GM23248 (cell line): ENCODE data around the gene PDE6B. TPM values are rescaled to one million over a fixed set of nuclear protein-coding genes. Genes with fewer than 3 reads are reported as not detected.

Source experiments
- DNase-seq: peaks from one replicate; pipeline ENCODE4 v3.0.0-alpha.2; 2015
- H2AFZ ChIP-seq: fragments of 200-600 bp; sonication (generic); 2 replicates; pipeline ENCODE4 v1.6.1; 2016; ENCODE audit warnings: antibody characterized with exemption
- H3F3A ChIP-seq: fragments of 200-600 bp; sonication (generic); 2 replicates; pipeline ENCODE4 v1.6.1; 2016; ENCODE audit warnings: mild to moderate bottlenecking, antibody characterized with exemption, mixed run types; ENCODE audit not compliant: insufficient read depth
- H3K27ac ChIP-seq: fragments of 200-600 bp; sonication (generic); 2 replicates; pipeline ENCODE4 v1.5.1; 2016; ENCODE audit warnings: mild to moderate bottlenecking
- H3K27me3 ChIP-seq: fragments of 200-600 bp; sonication (generic); replicated peaks from 2 replicates; pipeline ENCODE4 v1.6.1; 2016; ENCODE audit warnings: mild to moderate bottlenecking; ENCODE audit not compliant: insufficient read depth
- H3K36me3 ChIP-seq: fragments of 200-600 bp; sonication (generic); 2 replicates; pipeline ENCODE4 v1.6.1; 2016; ENCODE audit warnings: low read depth, mild to moderate bottlenecking
- H3K4me1 ChIP-seq: fragments of 200-600 bp; sonication (generic); 2 replicates; pipeline ENCODE4 v1.6.1; 2016; ENCODE audit warnings: mild to moderate bottlenecking; ENCODE audit not compliant: insufficient read depth
- H3K4me2 ChIP-seq: fragments of 200-600 bp; sonication (generic); one replicate; pipeline ENCODE4 v1.6.1; 2016; ENCODE audit warnings: mild to moderate bottlenecking; ENCODE audit not compliant: unreplicated experiment
- H3K4me3 ChIP-seq: fragments of 200-600 bp; sonication (generic); 2 replicates; pipeline ENCODE4 v1.5.1; 2016; ENCODE audit warnings: mild to moderate bottlenecking
- H3K79me2 ChIP-seq: fragments of 200-600 bp; sonication (generic); 2 replicates; pipeline ENCODE4 v1.6.1; 2016; ENCODE audit warnings: mild to moderate bottlenecking; ENCODE audit not compliant: insufficient read depth
- H3K9ac ChIP-seq: fragments of 200-600 bp; sonication (generic); 2 replicates; pipeline ENCODE4 v1.6.1; 2016; ENCODE audit warnings: mild to moderate bottlenecking
- H3K9me2 ChIP-seq: fragments of 200-600 bp; sonication (generic); 2 replicates; pipeline ENCODE4 v1.6.1; 2016; ENCODE audit warnings: mixed run types, mild to moderate bottlenecking, moderate library complexity; ENCODE audit not compliant: insufficient read depth
- H3K9me3 ChIP-seq: fragments of 200-600 bp; sonication (generic); one replicate; pipeline ENCODE4 v1.6.1; 2017; ENCODE audit warnings: low read depth
- H4K20me1 ChIP-seq: fragments of 200-600 bp; sonication (generic); 2 replicates; pipeline ENCODE4 v1.6.0; 2016; ENCODE audit not compliant: insufficient read depth
- EZH2 ChIP-seq: fragments of 200-600 bp; sonication (generic); IDR thresholded peaks from 2 replicates; pipeline ENCODE4 v1.6.1; 2018; ENCODE audit warnings: antibody characterized with exemption, mild to moderate bottlenecking; ENCODE audit not compliant: insufficient read depth, poor library complexity, severe bottlenecking
- EZH2phosphoT487 ChIP-seq: fragments of 200-600 bp; sonication (generic); IDR thresholded peaks from 2 replicates; pipeline ENCODE4 v1.6.1; 2018; ENCODE audit warnings: antibody characterized with exemption, moderate library complexity, mild to moderate bottlenecking, low read depth; ENCODE audit not compliant: insufficient read depth
- WGBS, 2 experiments: methylation state at CpG; one replicate each; pipeline ENCODE4 v1.1.6; 2015 to 2017; ENCODE audit warnings: low lambda C conversion rate in 2 of 2, low coverage in 1 of 2; ENCODE audit errors: missing lambda C conversion rate in 2 of 2; 5-methylcytosine and 5-hydroxymethylcytosine counted together
- in situ Hi-C: fragments of 300-500 bp; cut with MboI; formaldehyde crosslinking; loops from 2 replicates; pipeline ENCODE4 v1.15.0; 2020
- polyA plus RNA-seq: library from polyadenylated mRNA; unstranded; fragments of >200 nt; fragmentation: Nextera tagmentation; extraction: Ambion mirVana; gene quantifications from 2 replicates; pipeline ENCODE4 v1.2.1, GENCODE V29; 2016
- total RNA-seq: library from RNA; depleted of rRNA; stranded (reverse); fragments of >200 nt; shearing (Covaris generic); gene quantifications from 2 replicates; pipeline ENCODE4 v1.2.3, GENCODE V29; 2014

Gene PDE6B
- total and polyA plus RNA-seq, 2 experiments from 2014 or later, result 0.11 TPM; not detected in 1

- WGBS, 2 experiments, result 52 to 55% methylated on average over 18 of the region's 18 CpGs
- Histone ChIP-seq H3K27me3 (no peaks in the 10 kb centered on the region), H3K27ac (no peak overlapping the region), H3K36me3 (no peaks in the 10 kb centered on the region), H3K9ac (no peak overlapping the region), H3K9me2 (no peaks in the 10 kb centered on the region), H3K79me2 (no peaks in the 10 kb centered on the region), H3K4me3 (no peak overlapping the region), H4K20me1 (no peaks in the 10 kb centered on the region), H3K9me3 (no peaks in the 10 kb centered on the region), H3F3A (no peaks in the 10 kb centered on the region), H2AFZ (no peak overlapping the region), H3K4me2 (no peak overlapping the region), H3K4me1 (no peaks in the 10 kb centered on the region)
- in situ Hi-C loops, result no loop called here
- no peak for TF ChIP-seq EZH2
- TF ChIP-seq EZH2phosphoT487, result no peak
- no peak for DNase-seq
Measured at GRCh38 chr4:650461-650860, 25.1 kb downstream of the PDE6B start.

GRCh38 chr4:650951-651883 is 25.8 kb downstream of the PDE6B start:
- H4K20me1 ChIP-seq, result no peaks in the 10 kb centered on the region
- no peak for DNase-seq
- 26 to 37% methylated on average over 17 to 44 of the region's 49 CpGs for WGBS, 2 experiments
- H3K4me1 ChIP-seq, result no peaks in the 10 kb centered on the region
- no peak overlapping the region for H3K4me2 ChIP-seq
- no peaks in the 10 kb centered on the region for H3K9me2 ChIP-seq
- no peaks in the 10 kb centered on the region for H3K79me2 ChIP-seq
- H2AFZ ChIP-seq, result no peak overlapping the region
- no peaks in the 10 kb centered on the region for H3K36me3 ChIP-seq
- no peak overlapping the region for H3K27ac ChIP-seq
- H3K4me3 ChIP-seq, result no peak overlapping the region
- no peaks in the 10 kb centered on the region for H3K27me3 ChIP-seq
- no peaks in the 10 kb centered on the region for H3K9me3 ChIP-seq
- TF ChIP-seq EZH2, result no peak
- TF ChIP-seq EZH2phosphoT487, result no peak
- no peaks in the 10 kb centered on the region for H3F3A ChIP-seq
- no peak overlapping the region for H3K9ac ChIP-seq
- in situ Hi-C loops, result no loop called here

DNA sequence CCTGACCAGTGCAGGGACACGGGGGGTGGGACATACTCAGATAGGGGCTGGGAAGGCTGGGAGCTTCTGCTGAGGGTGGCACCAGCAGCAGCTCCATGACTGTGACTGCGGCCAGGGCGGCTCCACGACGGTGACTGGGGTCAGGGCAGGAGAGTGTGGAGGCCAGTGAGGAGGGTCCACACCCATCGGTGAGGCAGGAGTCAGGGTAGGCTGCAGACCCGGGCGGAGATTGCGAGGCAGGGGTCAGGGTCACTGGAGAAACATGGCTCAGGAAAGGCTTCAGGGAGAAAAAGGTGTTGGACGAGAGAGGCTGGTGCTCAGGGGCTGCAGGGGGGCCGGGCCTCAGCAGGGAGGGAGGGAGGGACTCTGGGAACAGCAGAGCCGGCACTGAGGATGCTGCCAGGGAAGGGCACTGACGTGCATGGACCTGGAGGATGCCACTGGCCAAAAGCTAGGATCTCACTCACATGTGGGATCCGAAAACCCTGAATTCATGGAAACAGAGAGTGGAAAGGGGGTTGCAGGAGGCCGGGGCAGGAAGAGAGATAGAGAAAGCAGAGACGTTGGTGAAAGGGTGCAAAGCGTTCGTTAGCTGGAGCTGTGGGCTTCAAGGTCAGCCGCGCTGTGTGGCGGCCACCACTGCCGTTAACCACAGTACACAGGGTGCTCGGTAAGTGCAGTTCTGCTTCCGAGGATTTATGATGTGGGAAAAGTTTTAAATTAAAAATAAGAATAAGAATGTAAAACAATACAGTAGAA is 26.7 kb downstream of the PDE6B start:
- Histone ChIP-seq H3K27ac (no peak overlapping the region), H4K20me1 (no peaks in the 10 kb centered on the region), H2AFZ (no peak overlapping the region), H3K36me3 (no peaks in the 10 kb centered on the region), H3K27me3 (no peaks in the 10 kb centered on the region), H3K79me2 (no peaks in the 10 kb centered on the region), H3K9ac (no peak overlapping the region), H3K9me2 (no peaks in the 10 kb centered on the region), H3K9me3 (no peaks in the 10 kb centered on the region), H3K4me3 (no peak overlapping the region), H3F3A (no peaks in the 10 kb centered on the region), H3K4me1 (no peaks in the 10 kb centered on the region), H3K4me2 (no peak overlapping the region)
- in situ Hi-C loops, result no loop called here
- TF ChIP-seq EZH2phosphoT487 (no peak), EZH2 (no peak)
- no peak for DNase-seq
- WGBS, 2 experiments, result 43 to 45% methylated on average over 23 to 24 of the region's 24 CpGs

DNA sequence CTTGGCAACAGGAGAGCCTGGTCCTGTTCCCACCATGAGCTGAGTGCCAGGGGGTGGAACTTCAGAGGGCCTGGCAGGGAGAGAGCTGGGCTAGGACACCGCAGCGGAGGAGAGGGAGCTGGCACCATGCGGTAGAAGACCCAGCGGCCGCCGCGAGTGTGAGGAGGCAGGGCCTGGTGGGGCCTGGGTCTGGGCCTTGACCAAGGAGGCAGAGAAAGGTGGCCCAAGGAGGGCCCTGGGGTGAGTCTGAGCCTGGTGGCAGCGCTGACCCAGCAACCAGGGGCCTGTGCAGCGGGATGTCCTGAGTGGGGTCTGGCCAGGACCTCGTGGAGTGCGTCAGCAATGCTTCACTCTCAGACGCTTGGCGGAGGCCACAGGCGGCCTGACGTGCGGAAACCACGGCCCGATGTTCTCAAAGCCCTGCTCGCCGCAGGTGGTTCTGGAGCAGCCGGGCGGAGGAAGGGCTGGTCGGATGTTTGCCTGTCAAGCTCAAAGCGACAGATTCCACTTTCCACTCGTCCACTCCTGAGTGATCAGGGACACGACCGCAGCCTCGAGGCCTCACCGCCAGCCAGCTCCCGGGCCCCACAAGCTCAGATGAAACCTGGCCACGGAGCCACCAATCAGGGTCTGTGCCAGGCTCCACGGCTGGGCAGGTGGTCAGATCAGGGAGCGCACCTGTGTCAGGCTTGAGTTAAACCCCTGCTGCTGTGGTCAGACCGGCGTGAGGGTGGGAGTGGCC is 27.9 kb downstream of the PDE6B start:
- Histone ChIP-seq H3K9me3 (no peaks in the 10 kb centered on the region), H3K79me2 (no peaks in the 10 kb centered on the region), H3K36me3 (no peaks in the 10 kb centered on the region), H4K20me1 (no peaks in the 10 kb centered on the region), H3K9ac (no peak overlapping the region), H2AFZ (no peak overlapping the region), H3K4me2 (no peak overlapping the region), H3K27me3 (no peaks in the 10 kb centered on the region), H3K4me3 (no peak overlapping the region), H3F3A (no peaks in the 10 kb centered on the region), H3K4me1 (no peaks in the 10 kb centered on the region), H3K27ac (no peak overlapping the region), H3K9me2 (no peaks in the 10 kb centered on the region)
- WGBS, 2 experiments, result 63 to 68% methylated on average over 25 to 34 of the region's 35 CpGs
- in situ Hi-C loops, result no loop called here
- no peak for TF ChIP-seq EZH2
- no peak for TF ChIP-seq EZH2phosphoT487
- no peak for DNase-seq
